HG03432 (cell line): ENCODE results near the gene SEMA4D.

Source experiments
- ATAC-seq: cut with Tn5 transposase; IDR thresholded peaks from one replicate; pipeline ENCODE4 v1.9.1; 2021; ENCODE audit warnings: mild to moderate bottlenecking, moderate library complexity; ENCODE audit not compliant: unreplicated experiment

Gene SEMA4D

GRCh38 chr9:89329917-89330316 lies 168.0 kb downstream of the SEMA4D start:
- ATAC-seq: no peak

GRCh38 chr9:89328064-89328463 lies 169.8 kb downstream of the SEMA4D start:
- no peak for ATAC-seq

GRCh38 chr9:89325733-89326132 lies 172.2 kb downstream of the SEMA4D start:
- ATAC-seq: no peak

GRCh38 chr9:89323390-89323789 lies 174.5 kb downstream of the SEMA4D start:
- no peak for ATAC-seq

GRCh38 chr9:89319015-89319905 lies 178.7 kb downstream of the SEMA4D start:
- ATAC-seq: no peak

- ATAC-seq: peak; percentile 93
Measured at GRCh38 chr9:89318123-89319014, 179.5 kb downstream of the SEMA4D start, which contains the start of gene SECISBP2. Gene SECISBP2 (plus strand): TSS chr9:89318500. CDS start chr9:89318577, 77 bp downstream.

- ATAC-seq: no peak
Measured at GRCh38 chr9:89317282-89317681, 180.6 kb downstream of the SEMA4D start.

- ATAC-seq: no peak
Measured at GRCh38 chr9:89315482-89315881, 182.4 kb downstream of the SEMA4D start.

GRCh38 chr9:89314955-89315354 lies 183.0 kb downstream of the SEMA4D start:
- ATAC-seq: no peak

GRCh38 chr9:89313842-89314241 lies 184.1 kb downstream of the SEMA4D start:
- no peak for ATAC-seq

- no peak for ATAC-seq
Measured at GRCh38 chr9:89312222-89312571, 185.7 kb downstream of the SEMA4D start.

GRCh38 chr9:89311346-89312221 lies 186.3 kb downstream of the SEMA4D start:
- ATAC-seq: peak; percentile 5
